CD14-positive monocyte (primary cell): Measurements from ENCODE around the gene GRWD1. TPM values are rescaled to one million over a fixed set of nuclear protein-coding genes. Genes with fewer than 3 reads are reported as not detected.

Experiments used
- DNase-seq, 3 donors: peaks; one replicate each; pipeline ENCODE4 v3.0.0-alpha.2; 2011 to 2022
- H2AFZ ChIP-seq: 2 replicates; pipeline ENCODE4 v1.6.0; 2012; ENCODE audit warnings: mild to moderate bottlenecking, low read depth, low read length, inconsistent platforms; ENCODE audit not compliant: insufficient read depth, poor library complexity, severe bottlenecking
- H3K27ac ChIP-seq, 2 donors: 1 replicate in 1 of 2; 2 replicates in 1 of 2; pipeline ENCODE4 v1.5.1; 2012 to 2013; ENCODE audit warnings: low read length in 2 of 2, control low read depth in 1 of 2, inconsistent platforms in 1 of 2, low read depth in 1 of 2, mild to moderate bottlenecking in 1 of 2
- H3K27me3 ChIP-seq, 2 donors: one replicate each; pipeline versions ENCODE4 v1.6.0 to v1.6.1; 2011 to 2013; ENCODE audit warnings: low read length in 2 of 2; ENCODE audit not compliant: control insufficient read depth in 2 of 2, insufficient read depth in 2 of 2
- H3K36me3 ChIP-seq, 2 donors: replicated peaks in 1 of 2; 1 replicate in 1 of 2; 2 replicates in 1 of 2; pipeline versions ENCODE4 v1.5.1 to v1.6.1; 2012 to 2013; ENCODE audit warnings: low read length in 2 of 2, control low read depth in 1 of 2, inconsistent platforms in 1 of 2, mild to moderate bottlenecking in 1 of 2; ENCODE audit not compliant: insufficient read depth in 2 of 2, control insufficient read depth in 1 of 2
- H3K4me1 ChIP-seq, 2 donors: 1 replicate in 1 of 2; 2 replicates in 1 of 2; pipeline versions ENCODE4 v1.5.1 to v1.6.1; 2012 to 2013; ENCODE audit warnings: low read length in 2 of 2, control low read depth in 1 of 2, inconsistent platforms in 1 of 2, mild to moderate bottlenecking in 1 of 2, moderate library complexity in 1 of 2; ENCODE audit not compliant: insufficient read depth in 2 of 2, control insufficient read depth in 1 of 2
- H3K4me2 ChIP-seq: replicated peaks from 2 replicates; pipeline ENCODE3; 2012; ENCODE audit warnings: low read length, moderate library complexity, mild to moderate bottlenecking; ENCODE audit not compliant: poor library complexity, severe bottlenecking; ENCODE audit errors: extremely low read depth
- H3K4me3 ChIP-seq, 3 experiments: fragments of 200-600 bp in 1 of 3; sonication (generic) in 1 of 3; replicated peaks in 1 of 3; 1 replicate in 2 of 3; 2 replicates in 1 of 3; pipeline ENCODE4 v1.5.1; 2011 to 2013; ENCODE audit warnings: low read length in 3 of 3, mild to moderate bottlenecking in 3 of 3, control low read depth in 2 of 3, low read depth in 2 of 3, inconsistent platforms in 1 of 3, moderate library complexity in 1 of 3
- H3K79me2 ChIP-seq: 2 replicates; pipeline ENCODE4 v1.6.0; 2012; ENCODE audit warnings: mild to moderate bottlenecking, control low read depth, inconsistent platforms, low read length, moderate library complexity; ENCODE audit not compliant: insufficient read depth
- H3K9ac ChIP-seq: 2 replicates; pipeline ENCODE4 v1.6.0; 2017; ENCODE audit warnings: low read length, mild to moderate bottlenecking; ENCODE audit not compliant: insufficient read depth, poor library complexity, severe bottlenecking
- H3K9me3 ChIP-seq, 2 donors: replicated peaks in 1 of 2; 1 replicate in 1 of 2; 2 replicates in 1 of 2; pipeline versions ENCODE4 v1.5.1 to v1.6.1; 2012 to 2013; ENCODE audit warnings: low read length in 2 of 2, control low read depth in 1 of 2; ENCODE audit not compliant: control insufficient read depth in 1 of 2, insufficient read depth in 1 of 2
- H4K20me1 ChIP-seq: 2 replicates; pipeline ENCODE4 v1.6.0; 2012; ENCODE audit warnings: mild to moderate bottlenecking, low read length, control low read depth, moderate library complexity; ENCODE audit not compliant: insufficient read depth
- H3K27ac Mint-ChIP-seq, 7 donors: one replicate each; pipeline ENCODE4 v1.8.0; 2020; ENCODE audit warnings: mild to moderate bottlenecking in 7 of 7, mixed read lengths in 7 of 7, moderate library complexity in 6 of 7, inconsistent platforms in 2 of 7
- H3K27me3 Mint-ChIP-seq, 3 donors: one replicate each; pipeline ENCODE4 v1.8.0; 2021 to 2022; ENCODE audit warnings: low read depth in 3 of 3, mild to moderate bottlenecking in 3 of 3, mixed read lengths in 3 of 3, moderate library complexity in 3 of 3, inconsistent platforms in 1 of 3
- H3K36me3 Mint-ChIP-seq, 2 donors: one replicate each; pipeline ENCODE4 v1.8.0; 2020; ENCODE audit warnings: mixed read lengths in 2 of 2, inconsistent platforms in 1 of 2, mild to moderate bottlenecking in 1 of 2
- H3K4me1 Mint-ChIP-seq: one replicate; pipeline ENCODE4 v1.8.0; 2020; ENCODE audit warnings: mild to moderate bottlenecking, mixed read lengths
- H3K4me3 Mint-ChIP-seq, 2 donors: one replicate each; pipeline ENCODE4 v1.8.0; 2020; ENCODE audit warnings: mild to moderate bottlenecking in 2 of 2, mixed read lengths in 2 of 2, moderate library complexity in 1 of 2
- H3K9me3 Mint-ChIP-seq, 7 donors: one replicate each; pipeline ENCODE4 v1.8.0; 2020 to 2022; ENCODE audit warnings: mixed read lengths in 7 of 7, mild to moderate bottlenecking in 6 of 7, moderate library complexity in 6 of 7, inconsistent platforms in 2 of 7
- CTCF ChIP-seq: fragments of 200-600 bp; IDR thresholded peaks from one replicate; pipeline ENCODE4 v1.8.0; 2022; ENCODE audit warnings: antibody characterized with exemption, mild to moderate bottlenecking
- WGBS: methylation state at CpG from one replicate; pipeline ENCODE4 v1.1.5; 2013; ENCODE audit warnings: missing lambda C conversion rate; ENCODE audit not compliant: insufficient coverage; 5-methylcytosine and 5-hydroxymethylcytosine counted together
- intact Hi-C, 2 donors: fragments of 100-400 bp; cut with micrococcal nuclease; formaldehyde crosslinking; loops; one replicate each; pipeline versions ENCODE4 v1.15.0 to v1.15.1; 2023
- polyA plus RNA-seq, 3 donors: library from polyadenylated mRNA; depleted of rRNA in 1 of 3; unstranded in 2 of 3; stranded (reverse) in 1 of 3; fragments of 300-500 nt in 2 of 3; fragments of >200 nt in 1 of 3; fragmentation: Illumina TruSeq in 2 of 3; gene quantifications; 1 replicate in 2 of 3; 2 replicates in 1 of 3; pipeline ENCODE4 v1.2.3, GENCODE V29; 2012 to 2021

GRWD1 gene
- polyA plus RNA-seq, 3 donors: 3.7 to 13.9 (median 10.0) TPM

DNA sequence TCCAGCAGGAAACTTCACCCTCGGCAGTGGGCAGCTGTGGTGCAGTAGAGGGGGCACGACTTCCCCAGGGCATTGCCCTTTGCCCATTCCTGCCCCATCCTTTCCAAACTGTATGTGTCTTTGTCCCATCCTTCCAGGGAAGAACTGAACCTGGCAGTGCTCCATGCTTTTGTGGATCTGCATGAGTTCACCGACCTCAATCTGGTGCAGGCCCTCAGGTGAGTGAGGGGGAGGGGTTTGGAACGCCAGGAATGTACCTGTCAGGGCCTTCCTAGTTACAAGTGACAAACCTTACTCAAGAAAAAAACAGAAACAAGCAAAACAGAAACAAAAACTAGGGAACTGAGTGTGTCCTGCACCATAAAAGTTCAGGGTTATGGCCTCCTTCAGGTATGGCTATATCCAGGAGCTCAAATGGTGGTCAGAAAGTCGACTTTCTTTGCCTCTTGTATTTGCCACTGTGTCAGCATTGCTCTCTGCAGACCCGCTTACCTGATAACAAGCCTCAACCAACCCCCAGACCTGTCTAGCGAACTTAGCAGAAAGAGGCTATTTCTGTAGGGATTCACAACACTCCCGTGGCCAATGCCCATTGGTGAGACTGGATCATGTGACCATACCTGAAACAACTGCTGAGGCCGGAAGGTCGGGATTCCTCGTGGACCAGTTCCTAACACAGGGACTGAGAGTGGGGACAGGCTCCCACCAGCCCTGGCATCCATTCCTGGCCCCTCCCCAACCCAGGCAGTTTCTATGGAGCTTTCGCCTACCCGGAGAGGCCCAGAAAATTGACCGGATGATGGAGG lies 27.6 kb downstream of the GRWD1 start:
- Histone ChIP-seq H3K4me3 (no peak overlapping the region), H3K4me1 (peaks cover 8 to 14% of the 10 kb centered on the region in 2 donors), H3K27ac (no peak overlapping the region), H3K27me3 (no peaks in the 10 kb centered on the region), H3K36me3 (peaks cover 76 to 82% of the 10 kb centered on the region in 2 donors), H3K9ac (no peak overlapping the region), H3K4me2 (no peak overlapping the region), H3K9me3 (no peaks in the 10 kb centered on the region), H3K79me2 (peaks cover 25% of the 10 kb centered on the region), H2AFZ (no peak overlapping the region), H4K20me1 (peaks cover 54% of the 10 kb centered on the region)
- no peaks in the 10 kb centered on the region for H3K9me3 Mint-ChIP-seq
- WGBS: 100% methylated on average over 10 of the region's 14 CpGs
- intact Hi-C loops: no loop called here
- H3K4me1 Mint-ChIP-seq: peaks cover 14% of the 10 kb centered on the region
- H3K4me3 Mint-ChIP-seq: no peak overlapping the region
- peaks cover 59 to 82% of the 10 kb centered on the region in 2 donors for H3K36me3 Mint-ChIP-seq
- H3K27me3 Mint-ChIP-seq: peaks cover 0 to 3% (median 1%) of the 10 kb centered on the region in 3 donors
- no peak for TF ChIP-seq CTCF
- no peak overlapping the region for H3K27ac Mint-ChIP-seq
- DNase-seq: no peak

DNA sequence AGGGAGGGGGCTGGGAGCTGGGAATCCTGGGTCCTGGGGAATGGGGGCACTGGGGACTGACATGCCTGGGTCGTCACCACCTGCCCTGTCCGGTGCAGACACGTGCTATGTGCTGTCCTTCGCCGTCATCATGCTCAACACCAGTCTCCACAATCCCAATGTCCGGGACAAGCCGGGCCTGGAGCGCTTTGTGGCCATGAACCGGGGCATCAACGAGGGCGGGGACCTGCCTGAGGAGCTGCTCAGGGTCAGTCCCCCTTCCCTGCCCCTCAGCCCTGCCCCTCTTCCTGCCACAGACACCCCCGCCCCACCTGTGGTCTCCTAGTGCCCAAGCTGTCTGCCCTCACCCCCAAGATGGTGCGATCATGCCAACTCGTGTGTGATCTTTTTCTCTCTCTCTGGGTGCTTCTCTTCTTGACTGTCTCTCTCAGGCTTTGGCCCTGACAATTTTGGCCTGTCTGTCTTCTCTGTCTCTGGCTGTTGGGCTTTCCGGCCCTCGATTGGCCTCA lies 28.4 kb downstream of the GRWD1 start:
- no peak overlapping the region for H3K27ac ChIP-seq
- Mint-ChIP-seq H3K4me1 (peaks cover 11% of the 10 kb centered on the region), H3K27ac (peak overlapping the region in 2 of 7 donors; percentile 10 to 18), H3K9me3 (no peaks in the 10 kb centered on the region), H3K4me3 (no peak overlapping the region), H3K27me3 (peaks cover 0 to 3% (median 1%) of the 10 kb centered on the region in 3 donors), H3K36me3 (peaks cover 61 to 87% of the 10 kb centered on the region in 2 donors)
- H3K9ac ChIP-seq: no peak overlapping the region
- peaks cover 6 to 11% of the 10 kb centered on the region in 2 donors for H3K4me1 ChIP-seq
- no peak for TF ChIP-seq CTCF
- 93% methylated on average over 13 of the region's 16 CpGs for WGBS
- H3K4me2 ChIP-seq: no peak overlapping the region
- H4K20me1 ChIP-seq: peaks cover 54% of the 10 kb centered on the region
- DNase-seq: no peak
- H2AFZ ChIP-seq: no peak overlapping the region
- H3K27me3 ChIP-seq: no peaks in the 10 kb centered on the region
- H3K36me3 ChIP-seq: peaks cover 80 to 84% of the 10 kb centered on the region in 2 donors
- H3K79me2 ChIP-seq: peaks cover 25% of the 10 kb centered on the region
- intact Hi-C loops: no loop called here
- H3K4me3 ChIP-seq: no peak overlapping the region
- H3K9me3 ChIP-seq: no peaks in the 10 kb centered on the region
